Limb (tissue), 2 donors: ENCODE data around the gene STARD3.
A peak's percentile ranks its signal among the peaks of the same experiment; 100 is the strongest.

Source experiments
- DNase-seq, 2 donors: peaks; one replicate each; pipeline ENCODE4 v3.0.0-alpha.2; 2016; ENCODE audit errors: extremely low spot score in 2 of 2

The STARD3 gene

GRCh38 chr17:39659279-39660010 lies 22.5 kb downstream of the STARD3 start:
- no peak for DNase-seq

GRCh38 chr17:39660011-39660360 lies 23.0 kb downstream of the STARD3 start:
- DNase-seq = no peak

DNA sequence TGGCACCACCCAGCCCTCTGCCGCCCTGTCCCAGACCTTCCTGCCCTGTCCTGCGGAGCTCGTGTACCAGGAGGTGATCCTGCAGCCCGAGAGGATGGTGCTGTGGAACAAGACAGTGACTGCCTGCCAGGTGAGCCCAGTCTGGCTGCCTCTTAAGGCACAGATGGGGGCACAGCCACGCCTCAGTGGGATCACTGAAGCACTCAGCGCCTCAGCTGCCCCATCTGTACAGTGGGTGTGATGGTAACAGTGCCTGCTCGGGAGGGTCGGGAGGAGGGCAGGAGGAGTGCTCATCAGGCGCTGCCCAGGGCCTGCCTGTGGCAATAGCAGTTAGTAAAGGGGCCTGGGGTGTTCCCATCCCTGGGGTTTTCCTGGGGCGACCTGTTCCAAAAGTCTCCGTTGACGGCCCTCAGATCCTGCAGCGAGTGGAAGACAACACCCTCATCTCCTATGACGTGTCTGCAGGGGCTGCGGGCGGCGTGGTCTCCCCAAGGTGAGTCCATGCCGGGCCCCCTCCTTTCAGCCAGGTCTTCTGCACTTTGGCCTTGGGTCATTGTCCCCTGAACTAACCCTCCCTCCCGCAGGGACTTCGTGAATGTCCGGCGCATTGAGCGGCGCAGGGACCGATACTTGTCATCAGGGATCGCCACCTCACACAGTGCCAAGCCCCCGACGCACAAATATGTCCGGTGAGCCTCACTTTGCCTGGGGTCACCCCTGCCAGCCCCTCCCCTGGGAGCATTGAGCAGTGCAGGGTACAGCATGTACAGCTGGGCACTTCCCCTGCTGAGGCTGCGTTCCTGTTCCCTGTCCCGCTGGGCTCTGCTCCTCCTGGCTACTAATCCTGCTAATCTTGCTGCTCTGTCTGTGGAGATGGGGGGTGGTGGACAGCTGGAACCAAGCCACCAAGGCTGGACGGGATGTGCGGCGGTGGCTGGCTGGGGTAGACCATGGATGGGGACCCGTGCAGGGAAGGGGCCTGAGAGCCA lies 23.7 kb downstream of the STARD3 start:
- DNase-seq = peak in 1 of 2 donors; percentile 52

GRCh38 chr17:39661744-39662541 lies 25.0 kb downstream of the STARD3 start:
- no peak for DNase-seq

- DNase-seq = no peak
These were observed 25.8 kb downstream of the STARD3 start for GRCh38 chr17:39662551-39663339.

GRCh38 chr17:39663340-39663687 lies 26.4 kb downstream of the STARD3 start:
- DNase-seq = no peak

DNA sequence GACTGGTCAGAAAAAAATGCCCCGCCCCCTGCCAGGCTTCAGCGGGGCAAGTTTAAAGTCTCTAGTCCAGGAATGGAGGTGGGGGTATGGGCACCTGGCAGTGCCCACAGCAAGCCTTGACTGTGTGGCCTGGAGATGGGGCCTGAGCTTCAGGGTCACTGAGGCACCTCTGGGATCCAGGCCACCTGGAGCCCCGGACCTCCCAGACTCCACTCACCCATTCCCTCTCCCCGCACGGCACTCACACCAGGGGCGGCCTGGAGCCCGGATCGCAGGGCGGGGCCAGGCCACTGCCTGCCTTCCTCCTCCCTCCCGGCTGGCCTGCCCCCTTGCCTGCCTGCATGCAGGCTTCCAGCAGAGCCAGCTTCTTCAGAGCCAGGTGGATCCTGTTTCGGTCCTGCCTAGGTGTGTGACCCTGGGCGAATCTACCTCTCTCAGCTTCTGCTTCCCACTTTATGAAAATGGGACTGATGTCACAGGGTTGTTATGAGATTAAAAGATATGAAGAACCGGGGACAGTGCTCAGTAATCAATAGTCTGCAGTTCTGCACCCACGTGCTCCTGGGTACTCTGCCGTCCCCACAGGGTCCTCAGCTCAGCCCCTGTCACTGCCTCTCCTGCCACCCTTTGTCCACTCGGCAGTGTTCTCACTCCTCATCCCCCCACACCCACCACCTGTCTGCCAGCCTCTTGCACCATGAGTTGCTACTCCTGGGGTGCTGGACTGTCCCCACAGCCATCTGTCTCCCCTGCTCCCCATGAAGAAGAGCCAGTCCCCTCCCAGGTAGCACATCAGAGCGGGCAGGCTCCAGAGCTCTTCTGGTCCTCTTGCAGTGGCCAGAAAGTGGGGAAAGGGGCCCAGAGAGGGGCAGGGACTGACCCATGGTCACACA lies 27.0 kb downstream of the STARD3 start:
- DNase-seq = no peak

DNA sequence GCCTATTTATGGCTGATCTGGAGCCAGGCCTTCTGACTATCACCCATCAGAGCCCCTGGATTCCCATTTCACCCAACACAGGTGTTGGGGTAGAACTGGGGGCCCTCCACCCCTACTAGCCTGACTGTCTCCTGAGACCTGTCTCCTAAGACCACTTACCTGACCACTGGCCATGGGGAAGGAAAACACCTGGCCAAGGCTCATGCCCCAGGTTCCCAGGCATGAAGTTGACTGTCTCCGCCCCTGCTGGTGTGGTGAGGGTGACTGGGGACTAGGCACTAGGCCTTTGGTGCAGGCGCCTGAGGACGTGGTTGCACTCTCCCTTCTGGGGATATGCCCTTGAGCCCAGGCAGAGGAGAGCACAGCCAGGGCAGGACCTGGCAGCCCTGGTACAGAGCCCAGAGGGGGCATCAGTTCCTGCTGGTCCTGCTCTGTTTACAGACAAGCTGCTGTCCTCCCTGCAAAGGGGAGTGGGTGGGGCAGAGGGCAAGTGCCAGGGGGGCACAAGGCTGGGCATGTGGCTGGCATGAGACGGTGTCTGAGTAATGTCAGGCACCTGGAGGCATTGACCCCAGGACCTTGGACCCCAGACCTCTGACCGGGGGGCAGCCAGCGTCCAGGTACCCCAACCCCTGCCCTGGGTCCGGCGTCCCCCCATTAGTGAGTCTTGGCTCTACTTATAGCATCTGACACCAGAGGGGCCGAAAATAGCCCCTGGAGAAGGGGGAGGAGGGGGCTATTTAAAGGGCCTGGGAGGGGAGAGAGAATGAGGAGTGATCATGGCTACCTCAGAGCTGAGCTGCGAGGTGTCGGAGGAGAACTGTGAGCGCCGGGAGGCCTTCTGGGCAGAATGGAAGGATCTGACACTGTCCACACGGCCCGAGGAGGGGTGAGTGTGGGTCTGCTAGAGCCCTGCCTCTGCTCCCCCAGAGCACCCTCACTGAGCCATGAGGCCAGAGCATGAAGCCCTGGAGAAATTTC lies 27.9 kb downstream of the STARD3 start, which contains the start of gene TCAP:
Gene TCAP (plus strand): TSS at position 769 of the 981 bp plus-strand sequence. CDS start 11 bp downstream, at position 780.
- no peak for DNase-seq

DNA sequence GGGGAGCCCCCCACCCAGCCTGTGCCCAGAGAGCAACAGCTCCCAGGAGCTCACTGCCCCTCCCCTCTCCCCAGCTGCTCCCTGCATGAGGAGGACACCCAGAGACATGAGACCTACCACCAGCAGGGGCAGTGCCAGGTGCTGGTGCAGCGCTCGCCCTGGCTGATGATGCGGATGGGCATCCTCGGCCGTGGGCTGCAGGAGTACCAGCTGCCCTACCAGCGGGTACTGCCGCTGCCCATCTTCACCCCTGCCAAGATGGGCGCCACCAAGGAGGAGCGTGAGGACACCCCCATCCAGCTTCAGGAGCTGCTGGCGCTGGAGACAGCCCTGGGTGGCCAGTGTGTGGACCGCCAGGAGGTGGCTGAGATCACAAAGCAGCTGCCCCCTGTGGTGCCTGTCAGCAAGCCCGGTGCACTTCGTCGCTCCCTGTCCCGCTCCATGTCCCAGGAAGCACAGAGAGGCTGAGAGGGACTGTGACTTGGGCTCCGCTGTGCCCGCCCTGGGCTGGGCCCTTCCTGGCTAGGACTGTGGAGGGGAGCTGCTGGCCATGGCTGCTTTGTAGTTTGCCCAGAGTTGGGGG lies 28.8 kb downstream of the STARD3 start:
- peak in 1 of 2 donors; percentile 51 for DNase-seq

DNA sequence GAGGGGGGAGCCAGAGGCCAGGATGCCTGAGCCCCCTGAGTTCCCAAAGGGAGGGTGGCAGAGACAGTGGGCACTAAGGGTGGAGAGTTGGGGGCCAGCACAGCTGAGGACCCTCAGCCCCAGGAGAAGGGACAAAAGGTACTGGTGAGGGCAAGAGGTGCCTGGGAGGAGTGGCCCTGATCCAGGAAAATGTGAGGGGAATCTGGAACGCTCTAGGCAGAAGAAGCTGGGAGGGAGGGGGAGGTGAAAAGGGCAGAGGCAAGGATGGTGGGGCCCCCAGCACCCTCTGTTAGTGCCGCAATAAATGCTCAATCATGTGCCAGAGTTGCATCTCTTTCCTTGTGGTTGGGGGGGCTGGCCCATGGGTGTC lies 29.3 kb downstream of the STARD3 start:
- no peak for DNase-seq

DNA sequence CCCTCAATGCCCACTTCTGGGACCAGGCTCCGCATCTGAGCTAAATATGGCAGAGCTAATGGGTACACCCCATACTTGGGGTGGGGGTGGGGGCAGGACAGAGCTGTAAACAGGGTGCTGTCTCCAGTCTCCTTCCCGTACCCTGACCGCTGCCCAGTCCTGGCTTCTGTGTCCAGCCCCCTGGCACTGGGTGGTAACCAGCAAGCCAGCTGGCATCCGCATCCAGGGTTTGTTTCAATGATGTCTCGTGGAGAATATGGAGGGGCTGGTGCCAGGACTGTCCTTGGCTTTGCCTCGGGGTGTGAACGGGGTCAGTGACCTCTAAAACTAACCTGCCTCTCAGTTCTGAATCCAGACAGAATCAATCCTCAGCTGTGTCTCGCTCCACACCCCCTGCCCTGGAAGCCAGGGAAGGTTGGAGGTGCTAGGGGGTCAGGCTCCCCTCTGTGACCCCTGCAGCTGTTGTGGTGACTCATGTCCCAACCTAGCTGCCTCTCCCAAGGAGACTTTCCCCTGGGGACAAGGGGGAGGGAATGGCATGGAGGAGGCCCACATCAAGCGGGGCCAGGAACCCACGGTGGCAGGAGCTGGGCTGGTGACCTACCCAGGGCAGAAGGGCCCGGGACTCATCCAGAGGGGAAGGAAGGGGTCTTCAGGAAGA lies 29.8 kb downstream of the STARD3 start:
- DNase-seq = no peak

DNA sequence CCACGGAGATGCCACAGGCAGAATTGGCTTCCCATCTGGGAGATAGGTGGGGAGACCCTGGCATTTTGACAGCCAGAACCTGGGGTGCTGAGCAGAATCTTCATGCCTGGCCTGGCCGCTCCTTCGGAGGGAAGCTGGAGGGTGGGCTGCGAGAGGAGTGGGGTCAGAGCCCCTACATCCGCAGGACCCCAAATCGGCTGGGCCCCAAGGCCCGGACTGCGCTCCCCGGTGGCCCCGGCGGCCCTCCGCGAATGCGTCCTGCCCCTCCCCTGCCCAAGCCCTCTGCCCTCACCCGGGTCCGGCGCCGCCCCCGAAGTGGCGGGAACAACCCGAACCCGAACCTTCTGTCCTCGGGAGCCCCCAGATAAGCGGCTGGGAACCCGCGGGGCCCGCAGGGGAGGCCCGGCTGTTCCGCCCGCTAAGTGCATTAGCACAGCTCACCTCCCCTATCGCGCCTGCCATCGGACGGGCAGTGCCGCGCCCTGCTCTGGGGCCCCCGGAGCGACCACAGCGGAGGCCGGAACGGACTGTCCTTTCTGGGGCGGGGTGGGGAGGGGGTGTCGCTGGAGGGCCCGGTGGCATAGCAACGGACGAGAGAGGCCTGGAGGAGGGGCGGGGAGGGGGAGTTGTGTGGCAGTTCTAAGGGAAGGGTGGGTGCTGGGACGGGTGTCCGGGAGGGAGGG lies 30.5 kb downstream of the STARD3 start:
- DNase-seq = peak in 1 of 2 donors; percentile 55

DNA sequence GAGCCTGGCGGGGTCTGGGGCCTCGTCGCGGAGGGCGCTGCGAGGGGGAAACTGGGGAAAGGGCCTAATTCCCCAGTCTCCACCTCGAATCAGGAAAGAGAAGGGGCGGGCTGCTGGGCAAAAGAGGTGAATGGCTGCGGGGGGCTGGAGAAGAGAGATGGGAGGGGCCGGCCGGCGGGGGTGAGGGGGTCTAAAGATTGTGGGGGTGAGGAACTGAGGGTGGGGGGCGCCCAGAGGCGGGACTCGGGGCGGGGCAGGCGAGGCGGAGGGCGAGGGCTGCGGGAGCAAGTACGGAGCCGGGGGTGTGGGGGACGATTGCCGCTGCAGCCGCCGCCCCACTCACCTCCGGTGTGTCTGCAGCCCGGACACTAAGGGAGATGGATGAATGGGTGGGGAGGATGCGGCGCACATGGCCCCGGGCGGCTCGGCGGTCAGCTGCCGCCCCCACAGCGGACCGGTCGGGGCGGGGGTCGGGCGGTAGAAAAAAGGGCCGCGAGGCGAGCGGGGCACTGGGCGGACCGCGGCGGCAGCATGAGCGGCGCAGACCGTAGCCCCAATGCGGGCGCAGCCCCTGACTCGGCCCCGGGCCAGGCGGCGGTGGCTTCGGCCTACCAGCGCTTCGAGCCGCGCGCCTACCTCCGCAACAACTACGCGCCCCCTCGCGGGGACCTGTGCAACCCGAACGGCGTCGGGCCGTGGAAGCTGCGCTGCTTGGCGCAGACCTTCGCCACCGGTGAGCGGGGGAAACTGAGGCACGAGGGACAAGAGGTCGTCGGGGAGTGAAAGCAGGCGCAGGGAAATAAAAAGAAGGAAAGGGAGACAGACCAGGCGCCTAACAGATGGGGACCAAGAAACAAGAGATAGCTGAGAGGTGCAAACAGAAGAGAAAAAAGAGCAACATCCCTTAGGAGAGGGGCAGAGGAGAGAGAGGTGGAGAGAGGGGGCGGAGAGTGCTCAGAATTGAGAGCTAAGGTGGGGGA lies 31.3 kb downstream of the STARD3 start, which contains the start of gene PNMT:
Gene PNMT (plus strand): TSS at position 509 of the 980 bp plus-strand sequence. CDS start 23 bp downstream, at position 532.
- DNase-seq = peak in 1 of 2 donors; percentile 83

DNA sequence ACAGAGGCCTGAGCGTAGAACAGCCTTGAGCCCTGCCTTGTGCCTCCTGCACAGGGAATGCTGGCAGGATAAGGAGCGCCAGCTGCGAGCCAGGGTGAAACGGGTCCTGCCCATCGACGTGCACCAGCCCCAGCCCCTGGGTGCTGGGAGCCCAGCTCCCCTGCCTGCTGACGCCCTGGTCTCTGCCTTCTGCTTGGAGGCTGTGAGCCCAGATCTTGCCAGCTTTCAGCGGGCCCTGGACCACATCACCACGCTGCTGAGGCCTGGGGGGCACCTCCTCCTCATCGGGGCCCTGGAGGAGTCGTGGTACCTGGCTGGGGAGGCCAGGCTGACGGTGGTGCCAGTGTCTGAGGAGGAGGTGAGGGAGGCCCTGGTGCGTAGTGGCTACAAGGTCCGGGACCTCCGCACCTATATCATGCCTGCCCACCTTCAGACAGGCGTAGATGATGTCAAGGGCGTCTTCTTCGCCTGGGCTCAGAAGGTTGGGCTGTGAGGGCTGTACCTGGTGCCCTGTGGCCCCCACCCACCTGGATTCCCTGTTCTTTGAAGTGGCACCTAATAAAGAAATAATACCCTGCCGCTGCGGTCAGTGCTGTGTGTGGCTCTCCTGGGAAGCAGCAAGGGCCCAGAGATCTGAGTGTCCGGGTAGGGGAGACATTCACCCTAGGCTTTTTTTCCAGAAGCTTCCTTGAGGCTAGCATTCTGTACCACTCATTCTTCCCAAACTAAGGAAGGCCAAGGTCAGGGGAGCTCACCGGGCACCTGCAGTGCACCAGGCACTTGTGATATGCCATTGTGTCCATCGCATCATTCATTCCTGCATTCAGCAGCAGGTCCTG lies 33.2 kb downstream of the STARD3 start:
- DNase-seq = no peak

DNA sequence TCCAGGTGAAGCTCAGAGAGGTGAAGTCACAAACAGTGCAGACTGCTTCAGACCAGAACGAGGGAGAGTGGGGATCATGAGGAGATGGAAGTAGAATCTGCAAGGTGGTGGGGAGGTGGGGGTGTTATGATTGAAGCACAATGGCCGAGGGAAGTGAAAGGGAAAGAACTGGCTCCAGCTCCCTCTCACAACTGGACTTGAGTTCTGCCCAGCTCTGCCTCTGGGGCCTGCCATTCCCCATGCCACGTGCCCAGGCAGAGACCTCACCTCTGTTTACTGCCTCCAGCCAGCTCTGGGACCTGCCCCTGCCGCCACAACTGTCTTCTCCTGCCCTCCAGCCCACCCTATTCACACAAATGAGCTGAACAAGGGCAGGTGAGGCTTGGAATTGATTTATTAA lies 33.8 kb downstream of the STARD3 start:
- no peak for DNase-seq
